ENCODE results near the gene PFKP.

Gene PFKP

GRCh38 chr10:3048119-3049019, 19.0 kb upstream of the PFKP start:
- H3K9me3 ChIP-seq (replicated peaks; ENCODE audit: insufficient read depth, low read length) = no peaks in the 10 kb centered on the region
- no peak overlapping the region for H2AFZ ChIP-seq (ENCODE audit: low read length)
- no peak overlapping the region for H3K27ac ChIP-seq (ENCODE audit: low read length)
- no peaks in the 10 kb centered on the region for H3K79me2 ChIP-seq (ENCODE audit: low read length)
- DNase-seq = no peak
- H3K4me2 ChIP-seq (ENCODE audit: low read depth, low read length) = no peak overlapping the region
- no peaks in the 10 kb centered on the region for H4K20me1 ChIP-seq (ENCODE audit: insufficient read depth, low read length)
- H3K4me3 ChIP-seq (ENCODE audit: low read length) = no peak overlapping the region
- H3K27me3 ChIP-seq (replicated peaks; ENCODE audit: insufficient read depth, low read length) = no peaks in the 10 kb centered on the region
- no peak overlapping the region for H3K9ac ChIP-seq (ENCODE audit: low read length)
- H3K36me3 ChIP-seq (replicated peaks; ENCODE audit: insufficient read depth, low read length) = no peaks in the 10 kb centered on the region
- TF ChIP-seq CTCF (IDR thresholded peaks at IDR 0.05; ENCODE audit: low read length) = no peak
- TF ChIP-seq EZH2 (optimal IDR thresholded peaks at IDR 0.05; ENCODE audit: low read depth, low read length) = no peak
- TF ChIP-seq EZH2phosphoT487 (IDR thresholded peaks at IDR 0.05; ENCODE audit: low read length) = no peak
- no peaks in the 10 kb centered on the region for H3K4me1 ChIP-seq (ENCODE audit: low read length)
- no peaks in the 10 kb centered on the region for H3F3A ChIP-seq (ENCODE audit: insufficient read depth, low read length)
- H3K9me2 ChIP-seq (replicated peaks; ENCODE audit: insufficient read depth, low read length) = no peaks in the 10 kb centered on the region

- Histone ChIP-seq H3K4me3 (ENCODE audit: low read length) (no peak overlapping the region; the same call in 1 of the 2 replicates), H3K79me2 (ENCODE audit: low read length) (no peaks in the 10 kb centered on the region), H3K36me3 (replicated peaks; ENCODE audit: insufficient read depth, low read length) (no peaks in the 10 kb centered on the region), H3K4me2 (ENCODE audit: low read depth, low read length) (peak overlapping the region; percentile 22; the same call in 1 of the 2 replicates), H3K9ac (ENCODE audit: low read length) (no peak overlapping the region), H2AFZ (ENCODE audit: low read length) (0 out of 2 replicates have a peak overlapping the region, but pooled peaks have one; percentile 11), H4K20me1 (ENCODE audit: insufficient read depth, low read length) (no peaks in the 10 kb centered on the region), H3K27ac (ENCODE audit: low read length) (no peak overlapping the region), H3K4me1 (ENCODE audit: low read length) (no peaks in the 10 kb centered on the region), H3K9me3 (replicated peaks; ENCODE audit: insufficient read depth, low read length) (no peaks in the 10 kb centered on the region), H3F3A (ENCODE audit: insufficient read depth, low read length) (no peaks in the 10 kb centered on the region), H3K27me3 (replicated peaks; ENCODE audit: insufficient read depth, low read length) (no peaks in the 10 kb centered on the region; the same call in 1 of the 2 replicates), H3K9me2 (replicated peaks; ENCODE audit: insufficient read depth, low read length) (no peaks in the 10 kb centered on the region)
- TF ChIP-seq CTCF (IDR thresholded peaks at IDR 0.05; ENCODE audit: low read length) (no peak), EZH2phosphoT487 (IDR thresholded peaks at IDR 0.05; ENCODE audit: low read length) (no peak), EZH2 (optimal IDR thresholded peaks at IDR 0.05; ENCODE audit: low read depth, low read length) (no peak)
- DNase-seq = no peak
Measured at GRCh38 chr10:3051692-3052091, 15.7 kb upstream of the PFKP start.

GRCh38 chr10:3053155-3053554, 14.2 kb upstream of the PFKP start:
- no peak for TF ChIP-seq EZH2phosphoT487 (IDR thresholded peaks at IDR 0.05; ENCODE audit: low read length)
- no peaks in the 10 kb centered on the region for H3K79me2 ChIP-seq (ENCODE audit: low read length)
- no peaks in the 10 kb centered on the region for H3K4me1 ChIP-seq (ENCODE audit: low read length)
- H3K27me3 ChIP-seq (replicated peaks; ENCODE audit: insufficient read depth, low read length) = no peaks in the 10 kb centered on the region; the same call in 1 of the 2 replicates
- no peak overlapping the region for H3K27ac ChIP-seq (ENCODE audit: low read length)
- no peak overlapping the region for H3K9ac ChIP-seq (ENCODE audit: low read length)
- H3K36me3 ChIP-seq (replicated peaks; ENCODE audit: insufficient read depth, low read length) = no peaks in the 10 kb centered on the region
- H3K4me2 ChIP-seq (ENCODE audit: low read depth, low read length) = no peak overlapping the region
- H4K20me1 ChIP-seq (ENCODE audit: insufficient read depth, low read length) = no peaks in the 10 kb centered on the region
- no peaks in the 10 kb centered on the region for H3K9me3 ChIP-seq (replicated peaks; ENCODE audit: insufficient read depth, low read length)
- no peak overlapping the region for H3K4me3 ChIP-seq (ENCODE audit: low read length)
- H3K9me2 ChIP-seq (replicated peaks; ENCODE audit: insufficient read depth, low read length) = no peaks in the 10 kb centered on the region
- no peak for DNase-seq
- no peaks in the 10 kb centered on the region for H3F3A ChIP-seq (ENCODE audit: insufficient read depth, low read length)
- H2AFZ ChIP-seq (ENCODE audit: low read length) = no peak overlapping the region

Data from MM.1S (cell line).